Astrocyte (in vitro differentiated cells and primary cell): ENCODE measurements around the gene EPS8L1. TPM values are rescaled to one million over a fixed set of nuclear protein-coding genes. Genes with fewer than 3 reads are reported as not detected.
"Not testable (repeated sequence)": the region's sequence is repeated elsewhere in the genome, so short reads cannot be mapped to it uniquely, and the experiment has no call there.

Experiments
- DNase-seq: peaks from one replicate; pipeline ENCODE4 v3.0.0-alpha.2; 2010; ENCODE audit warnings: low read depth
- FAIRE-seq: peaks from 2 replicates; lab custom pipeline; 2011; peaks lifted over from hg19 to GRCh38; lab: Jason Lieb, UNC
- H2AFZ ChIP-seq: 2 replicates; pipeline ENCODE4 v1.6.0; 2012; ENCODE audit warnings: low read depth, low read length, inconsistent platforms
- H3K27ac ChIP-seq: 2 replicates; pipeline ENCODE4 v1.5.1; 2011; ENCODE audit warnings: low read depth, low read length, inconsistent platforms
- H3K27me3 ChIP-seq: 2 replicates; pipeline ENCODE4 v1.6.0; 2011; ENCODE audit warnings: low read length, inconsistent platforms; ENCODE audit not compliant: insufficient read depth
- H3K36me3 ChIP-seq: 2 replicates; pipeline ENCODE4 v1.5.1; 2011; ENCODE audit warnings: low read length, inconsistent platforms; ENCODE audit not compliant: insufficient read depth
- H3K4me1 ChIP-seq: 2 replicates; pipeline ENCODE4 v1.5.1; 2011; ENCODE audit warnings: low read length, inconsistent platforms; ENCODE audit not compliant: insufficient read depth
- H3K4me2 ChIP-seq: 2 replicates; pipeline ENCODE4 v1.6.0; 2012; ENCODE audit warnings: low read length, inconsistent platforms
- H3K4me3 ChIP-seq: 2 replicates; pipeline ENCODE4 v1.5.1; 2011; ENCODE audit warnings: low read depth, mild to moderate bottlenecking, low read length, inconsistent platforms; ENCODE audit not compliant: insufficient read depth
- H3K79me2 ChIP-seq: 2 replicates; pipeline ENCODE4 v1.6.0; 2012; ENCODE audit warnings: mild to moderate bottlenecking, low read length, inconsistent platforms; ENCODE audit not compliant: insufficient read depth
- H3K9ac ChIP-seq: 2 replicates; pipeline ENCODE4 v1.6.0; 2012; ENCODE audit warnings: mild to moderate bottlenecking, low read length, inconsistent platforms
- H3K9me3 ChIP-seq: 2 replicates; pipeline ENCODE4 v1.5.1; 2012; ENCODE audit warnings: low read depth, mild to moderate bottlenecking, low read length, inconsistent platforms; ENCODE audit not compliant: insufficient read depth
- H4K20me1 ChIP-seq: 2 replicates; pipeline ENCODE4 v1.6.0; 2012; ENCODE audit warnings: low read length, inconsistent platforms; ENCODE audit not compliant: insufficient read depth
- H3K27ac Mint-ChIP-seq: one replicate; pipeline ENCODE4 v1.8.0; 2021; ENCODE audit warnings: mild to moderate bottlenecking, mixed read lengths; ENCODE audit not compliant: unreplicated experiment
- H3K27me3 Mint-ChIP-seq: one replicate; pipeline ENCODE4 v1.8.0; 2021; ENCODE audit warnings: low read depth, mixed read lengths; ENCODE audit not compliant: unreplicated experiment
- H3K36me3 Mint-ChIP-seq: one replicate; pipeline ENCODE4 v1.8.0; 2021; ENCODE audit warnings: low read depth, mixed read lengths; ENCODE audit not compliant: unreplicated experiment
- H3K4me1 Mint-ChIP-seq: one replicate; pipeline ENCODE4 v1.8.0; 2021; ENCODE audit warnings: low read depth, mixed read lengths; ENCODE audit not compliant: unreplicated experiment
- H3K4me3 Mint-ChIP-seq: one replicate; pipeline ENCODE4 v1.8.0; 2021; ENCODE audit warnings: mild to moderate bottlenecking, moderate library complexity, mixed read lengths; ENCODE audit not compliant: unreplicated experiment
- H3K9me3 Mint-ChIP-seq: one replicate; pipeline ENCODE4 v1.8.0; 2021; ENCODE audit warnings: mild to moderate bottlenecking, mixed read lengths; ENCODE audit not compliant: unreplicated experiment
- CTCF ChIP-seq: IDR thresholded peaks from 2 replicates; pipeline ENCODE4 v1.5.1; 2011; ENCODE audit warnings: low read depth, mild to moderate bottlenecking, inconsistent platforms, low read length, moderate library complexity; ENCODE audit not compliant: insufficient read depth
- EZH2 ChIP-seq: IDR thresholded peaks from 2 replicates; pipeline ENCODE4 v1.6.1; 2012; ENCODE audit warnings: mild to moderate bottlenecking, low read length, inconsistent platforms; ENCODE audit not compliant: insufficient read depth
- total RNA-seq: library from RNA; stranded (reverse); gene quantifications from 2 replicates; pipeline ENCODE4 v1.2.1, GENCODE V29; 2021

Gene EPS8L1
- total RNA-seq, 1 donor from 2014 or later = 9.2 TPM

- TF ChIP-seq EZH2 (no peak), CTCF (no peak)
- Histone ChIP-seq H3K4me3 (no peak overlapping the region), H3K9me3 (peaks cover 4% of the 10 kb centered on the region), H3K36me3 (peaks cover 10% of the 10 kb centered on the region), H3K4me2 (no peak overlapping the region), H3K27ac (no peak overlapping the region), H3K79me2 (peaks cover 38% of the 10 kb centered on the region), H3K4me1 (no peaks in the 10 kb centered on the region), H4K20me1 (peaks cover 52% of the 10 kb centered on the region), H3K27me3 (no peaks in the 10 kb centered on the region), H3K9ac (no peak overlapping the region), H2AFZ (no peak overlapping the region)
- peaks cover 18% of the 10 kb centered on the region for H3K36me3 Mint-ChIP-seq
- no peaks in the 10 kb centered on the region for H3K4me1 Mint-ChIP-seq
- no peak for FAIRE-seq
- H3K4me3 Mint-ChIP-seq = no peak overlapping the region
- peaks cover 2% of the 10 kb centered on the region for H3K9me3 Mint-ChIP-seq
- no peak for DNase-seq
- H3K27ac Mint-ChIP-seq = no peak overlapping the region
- H3K27me3 Mint-ChIP-seq = no peaks in the 10 kb centered on the region
These were observed 29.6 kb downstream of the EPS8L1 start for GRCh38 chr19:55105237-55105636.

GRCh38 chr19:55106591-55106990, 30.9 kb downstream of the EPS8L1 start:
- H4K20me1 ChIP-seq = peaks cover 57% of the 10 kb centered on the region
- H3K27ac ChIP-seq = no peak overlapping the region
- H3K9ac ChIP-seq = no peak overlapping the region
- no peak overlapping the region for H3K4me3 ChIP-seq
- peaks cover 47% of the 10 kb centered on the region for H3K79me2 ChIP-seq
- FAIRE-seq = no peak
- TF ChIP-seq EZH2 (no peak), CTCF (no peak)
- Mint-ChIP-seq H3K27me3 (no peaks in the 10 kb centered on the region), H3K36me3 (peaks cover 17% of the 10 kb centered on the region), H3K4me3 (no peak overlapping the region), H3K27ac (no peak overlapping the region), H3K4me1 (no peaks in the 10 kb centered on the region), H3K9me3 (peaks cover 2% of the 10 kb centered on the region)
- no peaks in the 10 kb centered on the region for H3K27me3 ChIP-seq
- H2AFZ ChIP-seq = no peak overlapping the region
- DNase-seq = no peak
- no peak overlapping the region for H3K4me2 ChIP-seq
- H3K9me3 ChIP-seq = peaks cover 4% of the 10 kb centered on the region
- H3K36me3 ChIP-seq = peaks cover 10% of the 10 kb centered on the region
- no peaks in the 10 kb centered on the region for H3K4me1 ChIP-seq

- H3K36me3 Mint-ChIP-seq = peaks cover 14% of the 10 kb centered on the region
- not testable (repeated sequence) for H3K27ac ChIP-seq, H3K4me1 ChIP-seq, H3K27me3 Mint-ChIP-seq, DNase-seq, H3K27me3 ChIP-seq, H3K4me2 ChIP-seq, FAIRE-seq, H3K9me3 Mint-ChIP-seq, H2AFZ ChIP-seq, H3K27ac Mint-ChIP-seq, H3K4me1 Mint-ChIP-seq, H3K4me3 ChIP-seq, H3K4me3 Mint-ChIP-seq, H3K9ac ChIP-seq, H3K9me3 ChIP-seq
- Histone ChIP-seq H4K20me1 (peaks cover 62% of the 10 kb centered on the region), H3K36me3 (peaks cover 10% of the 10 kb centered on the region), H3K79me2 (peaks cover 53% of the 10 kb centered on the region)
These were observed 31.6 kb downstream of the EPS8L1 start for GRCh38 chr19:55107252-55107651.
